H1 (cell line): ENCODE data around the gene CTBP2. TPM values are rescaled to one million over a fixed set of nuclear protein-coding genes. Genes with fewer than 3 reads are reported as not detected.

Experiments used
- CTCF ChIA-PET: fragments of 300-600 bp; sonication (Branson Sonifier 250); formaldehyde crosslinking; loops from one replicate; lab custom pipeline; 2021; ENCODE audit not compliant: partially characterized antibody; lab: Charles Lee
- POLR2A ChIA-PET: fragments of 300-600 bp; sonication (Branson Sonifier 250); formaldehyde crosslinking; loops from one replicate; lab custom pipeline; 2021; ENCODE audit warnings: inconsistent platforms; ENCODE audit not compliant: partially characterized antibody; lab: Charles Lee
- DNase-seq, 2 experiments: peaks; one replicate each; pipeline versions ENCODE4 v3.0.0 to v3.0.0-alpha.2; 2010 to 2022; ENCODE audit warnings: low spot score in 2 of 2, low read depth in 1 of 2, mixed read lengths in 1 of 2
- FAIRE-seq: peaks from 2 replicates; lab custom pipeline; 2011; peaks lifted over from hg19 to GRCh38; lab: Jason Lieb, UNC
- H2AFZ ChIP-seq: 2 replicates; pipeline ENCODE4 v1.8.1; 2012; ENCODE audit warnings: low read length, inconsistent platforms
- H2AK5ac ChIP-seq: 2 replicates; pipeline ENCODE4 v1.6.1; 2013; ENCODE audit warnings: low read depth, low read length
- H2BK120ac ChIP-seq: replicated peaks from 2 replicates; pipeline ENCODE3; 2013; ENCODE audit warnings: low read depth, low read length, inconsistent platforms
- H2BK12ac ChIP-seq: 2 replicates; pipeline ENCODE4 v1.6.1; 2013; ENCODE audit warnings: low read depth, low read length
- H2BK15ac ChIP-seq: 2 replicates; pipeline ENCODE4 v1.6.1; 2013; ENCODE audit warnings: low read length
- H2BK20ac ChIP-seq: 2 replicates; pipeline ENCODE4 v1.6.1; 2013; ENCODE audit warnings: low read length
- H2BK5ac ChIP-seq: 2 replicates; pipeline ENCODE4 v1.6.1; 2013; ENCODE audit warnings: low read depth, low read length
- H3K14ac ChIP-seq: 2 replicates; pipeline ENCODE4 v1.6.1; 2013; ENCODE audit warnings: inconsistent platforms; ENCODE audit not compliant: insufficient read length
- H3K18ac ChIP-seq: 2 replicates; pipeline ENCODE4 v1.6.1; 2013; ENCODE audit warnings: low read length; ENCODE audit errors: extremely low read depth
- H3K23ac ChIP-seq: 2 replicates; pipeline ENCODE4 v1.6.1; 2013; ENCODE audit warnings: inconsistent platforms; ENCODE audit not compliant: insufficient read length
- H3K23me2 ChIP-seq: 2 replicates; pipeline ENCODE4 v1.6.1; 2013; ENCODE audit warnings: low read depth, low read length
- H3K27ac ChIP-seq: 2 replicates; pipeline ENCODE4 v1.6.1; 2011; ENCODE audit warnings: low read depth, low read length, inconsistent platforms
- H3K27me3 ChIP-seq, 4 experiments: replicated peaks in 1 of 4; 1 replicate in 1 of 4; 2 replicates in 3 of 4; pipeline versions ENCODE4 v1.6.1 to v1.8.1; 2011 to 2013; ENCODE audit warnings: low read length in 3 of 4, mild to moderate bottlenecking in 3 of 4, inconsistent platforms in 2 of 4, mixed read lengths in 2 of 4, moderate library complexity in 1 of 4; ENCODE audit not compliant: control insufficient read depth in 3 of 4, insufficient read depth in 3 of 4; ENCODE audit errors: extremely low read depth in 1 of 4
- H3K36me3 ChIP-seq, 4 experiments: 2 replicates each; pipeline versions ENCODE4 v1.6.1 to v1.8.1; 2011 to 2013; ENCODE audit warnings: mild to moderate bottlenecking in 4 of 4, low read length in 3 of 4, moderate library complexity in 2 of 4, control low read depth in 1 of 4, inconsistent platforms in 1 of 4; ENCODE audit not compliant: insufficient read depth in 4 of 4, control insufficient read depth in 2 of 4
- H3K4ac ChIP-seq: replicated peaks from 2 replicates; pipeline ENCODE3; 2013; ENCODE audit warnings: low read length, low read depth, mixed read lengths, inconsistent platforms; ENCODE audit not compliant: insufficient read length
- H3K4me1 ChIP-seq, 4 experiments: replicated peaks in 1 of 4; 1 replicate in 1 of 4; 2 replicates in 3 of 4; pipeline versions ENCODE4 v1.6.1 to v1.8.1; 2011 to 2013; ENCODE audit warnings: low read length in 3 of 4, inconsistent platforms in 2 of 4, mixed read lengths in 1 of 4; ENCODE audit not compliant: insufficient read depth in 4 of 4, control insufficient read depth in 3 of 4
- H3K4me2 ChIP-seq, 2 experiments: 2 replicates each; pipeline versions ENCODE4 v1.6.1 to v1.8.1; 2011 to 2013; ENCODE audit warnings: low read depth in 2 of 2, low read length in 2 of 2, control low read depth in 1 of 2, inconsistent platforms in 1 of 2, mild to moderate bottlenecking in 1 of 2; ENCODE audit not compliant: insufficient read depth in 1 of 2
- H3K4me3 ChIP-seq, 4 experiments: fragments of 200-600, 300-600 bp in 1 of 4; sonication (generic), shearing (Covaris generic), sonication (Bioruptor Twin) in 1 of 4; 2 replicates each; pipeline versions ENCODE4 v1.5.1 to v1.8.1; 2011 to 2016; ENCODE audit warnings: low read length in 4 of 4, low read depth in 3 of 4, control low read depth in 2 of 4, inconsistent platforms in 2 of 4, mild to moderate bottlenecking in 2 of 4, mixed read lengths in 1 of 4, moderate library complexity in 1 of 4; ENCODE audit not compliant: insufficient read depth in 2 of 4; ENCODE audit errors: extremely low read depth in 1 of 4
- H3K56ac ChIP-seq: replicated peaks from 2 replicates; pipeline ENCODE3; 2013; ENCODE audit warnings: low read depth, mild to moderate bottlenecking, mixed read lengths, low read length, inconsistent platforms; ENCODE audit not compliant: insufficient read length
- H3K79me1 ChIP-seq: 2 replicates; pipeline ENCODE4 v1.6.1; 2013; ENCODE audit warnings: low read depth, low read length, control low read depth
- H3K79me2 ChIP-seq, 2 experiments: 2 replicates each; pipeline versions ENCODE4 v1.6.1 to v1.8.1; 2012 to 2013; ENCODE audit warnings: low read length in 2 of 2, mild to moderate bottlenecking in 2 of 2, inconsistent platforms in 1 of 2; ENCODE audit not compliant: insufficient read depth in 2 of 2, control insufficient read depth in 1 of 2
- H3K9ac ChIP-seq, 4 experiments: replicated peaks in 1 of 4; 1 replicate in 1 of 4; 2 replicates in 3 of 4; pipeline versions ENCODE4 v1.6.1 to v1.8.1; 2011 to 2013; ENCODE audit warnings: low read depth in 3 of 4, low read length in 3 of 4, control low read depth in 2 of 4, mild to moderate bottlenecking in 2 of 4, moderate library complexity in 2 of 4, inconsistent platforms in 1 of 4; ENCODE audit errors: extremely low read depth in 1 of 4
- H3K9me3 ChIP-seq, 2 experiments: 2 replicates each; pipeline versions ENCODE4 v1.6.1 to v1.8.1; 2012 to 2013; ENCODE audit warnings: mild to moderate bottlenecking in 2 of 2, moderate library complexity in 2 of 2, control low read depth in 1 of 2, inconsistent platforms in 1 of 2, low read depth in 1 of 2, low read length in 1 of 2, mixed read lengths in 1 of 2; ENCODE audit not compliant: insufficient read depth in 2 of 2
- H4K20me1 ChIP-seq, 2 experiments: replicated peaks in 1 of 2; 2 replicates each; pipeline versions ENCODE3 to v1.8.1; 2011 to 2013; ENCODE audit warnings: inconsistent platforms in 2 of 2, low read length in 2 of 2, mild to moderate bottlenecking in 1 of 2; ENCODE audit not compliant: insufficient read depth in 2 of 2, control insufficient read depth in 1 of 2
- H4K5ac ChIP-seq: 2 replicates; pipeline ENCODE4 v1.6.1; 2013; ENCODE audit warnings: low read length, low read depth, mixed read lengths, inconsistent platforms; ENCODE audit not compliant: insufficient read length
- H4K8ac ChIP-seq: 2 replicates; pipeline ENCODE4 v1.8.0; 2013; ENCODE audit warnings: mild to moderate bottlenecking, moderate library complexity, low read length, inconsistent platforms; ENCODE audit not compliant: insufficient read depth; ENCODE audit errors: extremely low read depth
- H4K91ac ChIP-seq: replicated peaks from 2 replicates; pipeline ENCODE3; 2013; ENCODE audit warnings: low read length, mixed read lengths, inconsistent platforms; ENCODE audit not compliant: insufficient read length
- CHD1 ChIP-seq: IDR thresholded peaks from 2 replicates; pipeline ENCODE4 v1.6.1; 2012; ENCODE audit warnings: low read depth, low read length, improper control_type of control experiment
- CREB1 ChIP-seq: IDR thresholded peaks from 2 replicates; pipeline ENCODE4 v1.6.1; 2012; ENCODE audit warnings: inconsistent platforms
- EGR1 ChIP-seq: IDR thresholded peaks from 2 replicates; pipeline ENCODE4 v1.6.1; 2011; ENCODE audit warnings: low read depth, low read length, borderline replicate concordance
- HDAC2 ChIP-seq, 2 experiments: fragments of 300-600 bp in 1 of 2; sonication (generic) in 1 of 2; IDR thresholded peaks; 2 replicates each; pipeline ENCODE4 v1.6.1; 2011 to 2012; ENCODE audit warnings: low read depth in 2 of 2, low read length in 2 of 2, mild to moderate bottlenecking in 2 of 2, moderate library complexity in 2 of 2, borderline replicate concordance in 1 of 2, inconsistent platforms in 1 of 2
- HDAC6 ChIP-seq: IDR thresholded peaks from one replicate; pipeline ENCODE4 v1.7.1; 2012; ENCODE audit warnings: low read depth, mild to moderate bottlenecking, inconsistent platforms, low read length, moderate library complexity
- JUND ChIP-seq: IDR thresholded peaks from 2 replicates; pipeline ENCODE4 v1.6.1; 2011; ENCODE audit warnings: mild to moderate bottlenecking, improper control_type of control experiment, low read length
- KDM5A ChIP-seq: fragments of 200-600 bp; IDR thresholded peaks from 2 replicates; pipeline ENCODE4 v1.7.1; 2012; ENCODE audit warnings: mild to moderate bottlenecking, low read length, inconsistent platforms, mixed read lengths
- PHF8 ChIP-seq: fragments of 200-600 bp; sonication (generic); conservative IDR thresholded peaks from 2 replicates; pipeline ENCODE4 v1.7.1; 2012; ENCODE audit warnings: low read depth, mild to moderate bottlenecking, inconsistent platforms, low read length, moderate library complexity
- POLR2AphosphoS5 ChIP-seq: IDR thresholded peaks from 2 replicates; pipeline ENCODE4 v1.6.1; 2011; ENCODE audit warnings: low read depth, low read length
- POU5F1 ChIP-seq: IDR thresholded peaks from 2 replicates; pipeline ENCODE4 v1.6.1; 2011; ENCODE audit warnings: low read depth, mild to moderate bottlenecking, low read length, moderate library complexity
- RAD21 ChIP-seq, 2 experiments: IDR thresholded peaks in 1 of 2; conservative IDR thresholded peaks in 1 of 2; 2 replicates each; pipeline ENCODE4 v1.6.1; 2011; ENCODE audit warnings: low read depth in 2 of 2, low read length in 2 of 2, improper control_type of control experiment in 1 of 2, inconsistent platforms in 1 of 2, mild to moderate bottlenecking in 1 of 2, moderate library complexity in 1 of 2
- RFX5 ChIP-seq: IDR thresholded peaks from 2 replicates; pipeline ENCODE4 v1.6.1; 2011; ENCODE audit warnings: low read depth, low read length, improper control_type of control experiment, borderline replicate concordance
- SP4 ChIP-seq: IDR thresholded peaks from 2 replicates; pipeline ENCODE4 v1.6.1; 2012; ENCODE audit warnings: low read length, inconsistent platforms
- TAF1 ChIP-seq: IDR thresholded peaks from 2 replicates; pipeline ENCODE4 v1.6.1; 2011; ENCODE audit warnings: mild to moderate bottlenecking, low read depth, low read length
- WGBS, 2 experiments: shearing (Covaris generic) in 1 of 2; methylation state at CpG; one replicate each; pipeline versions ENCODE4 v1.1.6 to v1.1.7; 2013 to 2015; ENCODE audit warnings: low lambda C conversion rate in 2 of 2, mixed read lengths in 2 of 2, inconsistent platforms in 1 of 2, low coverage in 1 of 2, missing lambda C conversion rate in 1 of 2; ENCODE audit not compliant: insufficient replicate concordance in 2 of 2, insufficient coverage in 1 of 2, insufficient read length in 1 of 2; ENCODE audit errors: extremely low coverage in 1 of 2, missing lambda C conversion rate in 1 of 2; 5-methylcytosine and 5-hydroxymethylcytosine counted together
- polyA plus RNA-seq, 7 experiments: library from polyadenylated mRNA; depleted of rRNA in 3 of 7; stranded (reverse) in 5 of 7; unstranded in 2 of 7; fragments of >200 nt in 5 of 7; fragments of 200-250 nt in 2 of 7; gene quantifications; 1 replicate in 5 of 7; 2 replicates in 1 of 7; 4 replicates in 1 of 7; pipeline versions ENCODE4 v1.2.1 to v1.2.3, GENCODE V29; 2011 to 2013; ENCODE audit warnings: missing spikeins in 2 of 7, mixed read lengths in 2 of 7
- total RNA-seq: library from RNA; stranded (reverse); fragmentation: NEBNext Ultra II Directional; extraction: Animal tissue kit (Norgen Biotek cat#: 25700); gene quantifications from 2 replicates; pipeline ENCODE4 v1.2.1, GENCODE V29; 2021

The CTBP2 gene
- total and polyA plus RNA-seq, 2 of the 8 experiments (the other 6 are each of a cell fraction or from before 2014, with no cell fraction given), result 208 to 221 TPM

DNA sequence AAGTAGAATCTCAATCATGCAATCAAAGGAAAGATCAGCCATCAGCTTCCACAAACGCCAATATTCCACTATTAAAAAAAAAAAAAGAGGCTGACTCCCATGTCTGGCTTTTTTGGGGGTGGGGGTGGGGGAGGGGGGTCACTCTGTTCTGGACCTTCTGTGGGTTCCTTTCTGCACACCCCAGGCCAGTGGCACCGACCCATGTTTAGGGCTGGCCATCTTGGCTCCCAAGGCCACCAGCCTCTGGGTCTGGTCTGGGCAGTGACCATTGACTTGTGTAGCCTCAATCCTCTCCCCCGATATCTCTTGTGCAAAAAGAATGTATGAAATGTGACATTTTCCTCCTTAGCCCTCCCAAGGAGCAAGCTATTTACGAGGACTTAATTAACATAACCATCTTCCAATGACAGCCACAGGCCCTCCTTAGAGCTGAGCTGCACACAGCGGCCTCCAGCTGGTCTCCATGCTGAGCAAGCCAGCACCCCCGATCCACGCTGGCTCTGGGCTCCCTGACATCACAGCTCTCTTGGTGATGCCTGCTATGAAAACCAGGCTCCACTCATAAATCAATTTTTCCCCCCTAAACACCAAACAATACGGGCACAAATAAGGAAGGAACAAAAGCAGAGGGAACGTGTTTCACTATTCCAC lies 118.4 kb downstream of the CTBP2 start:
- H3K9me3 ChIP-seq, result no peaks in the 10 kb centered on the region
- H3K27me3 ChIP-seq, result no peaks in the 10 kb centered on the region
- H2BK20ac ChIP-seq, result no peak overlapping the region
- H3K79me2 ChIP-seq, result peaks cover 16 to 97% of the 10 kb centered on the region in 2 experiments
- H3K4me1 ChIP-seq, result peaks cover 6 to 35% (median 20%) of the 10 kb centered on the region in 4 experiments
- H2BK15ac ChIP-seq, result no peak overlapping the region
- no peak overlapping the region for H4K5ac ChIP-seq
- peaks cover 0 to 23% (median 3%) of the 10 kb centered on the region in 4 experiments; a peak in 5 of 8 replicates for H3K36me3 ChIP-seq
- no peak overlapping the region for H3K4me3 ChIP-seq
- H2BK120ac ChIP-seq, result no peak overlapping the region
- no peak overlapping the region for H2AK5ac ChIP-seq
- peaks cover 29 to 42% of the 10 kb centered on the region in 2 experiments for H4K20me1 ChIP-seq
- no peak overlapping the region for H3K9ac ChIP-seq
- H3K4me2 ChIP-seq, result peak overlapping the region in 1 of 2 experiments; percentile 23; a peak in 1 of 4 replicates
- H4K8ac ChIP-seq, result no peak overlapping the region
- H3K4ac ChIP-seq, result no peak overlapping the region
- H2AFZ ChIP-seq, result no peak overlapping the region
- no peak overlapping the region for H3K56ac ChIP-seq
- H3K18ac ChIP-seq, result peak overlapping the region; percentile 15; the same call in 1 of the 2 replicates
- H4K91ac ChIP-seq, result no peak overlapping the region
- no peak overlapping the region for H2BK12ac ChIP-seq
- CTCF ChIA-PET, result interaction anchor here (0.7 to 2.5 kb wide), 5 partner anchors 13 to 300 kb away, joined by 3 to 7 read pairs (median 4); no protein-coding TSS in a partner anchor
- DNase-seq (no peak), FAIRE-seq (no peak)
- 85% methylated on average over 9 of the region's 9 CpGs; no CpG with 5 or more reads in 1 of the 2 experiments for WGBS, 2 experiments
- H2BK5ac ChIP-seq, result no peak overlapping the region; the same call in 1 of the 2 replicates
- POLR2A ChIA-PET, result no interaction called here
- H3K23me2 ChIP-seq, result no peaks in the 10 kb centered on the region; the same call in 1 of the 2 replicates
- no peak overlapping the region for H3K14ac ChIP-seq
- H3K27ac ChIP-seq, result no peak overlapping the region
- H3K23ac ChIP-seq, result no peak overlapping the region
- H3K79me1 ChIP-seq, result peaks cover 30% of the 10 kb centered on the region
- TF ChIP-seq EGR1 (no peak), TAF1 (no peak), RFX5 (no peak), CREB1 (no peak), CHD1 (no peak), PHF8 (no peak), RAD21 (IDR thresholded peaks at IDR 0.05 in 1 of 2, conservative IDR thresholded peaks at IDR 0.05 in 1 of 2; ENCODE audit: low read depth in 2 of 2, low read length in 2 of 2) (no peak), HDAC6 (no peak), POLR2AphosphoS5 (no peak), HDAC2 (IDR thresholded peaks at IDR 0.05; ENCODE audit: borderline replicate concordance in 1 of 2, low read depth in 2 of 2, low read length in 2 of 2) (no peak), JUND (no peak), POU5F1 (no peak), KDM5A (no peak), SP4 (no peak)
